Calu3 (cell line): ENCODE measurements around the gene ZSCAN20. TPM values are rescaled to one million over a fixed set of nuclear protein-coding genes. Genes with fewer than 3 reads are reported as not detected.
A peak's percentile ranks its signal among the peaks of the same experiment; 100 is the strongest.

Experiments used
- BruUV-seq: library from RNA; stranded (reverse); fragments of 400-500 nt; replicated peaks from 2 replicates; lab custom pipeline; 2021; lab: Mats Ljungman, UMichigan
- CTCF ChIA-PET: fragments of 300-600 bp; sonication (Branson Sonifier 250); formaldehyde crosslinking; loops from one replicate; lab custom pipeline; 2022; ENCODE audit warnings: antibody characterized with exemption; lab: Charles Lee
- DNase-seq: peaks from one replicate; pipeline ENCODE4 v3.0.0; 2022
- H3K27ac Mint-ChIP-seq: one replicate; pipeline ENCODE4 v1.8.0; 2022; ENCODE audit warnings: mixed read lengths; ENCODE audit not compliant: unreplicated experiment
- H3K27me3 Mint-ChIP-seq: one replicate; pipeline ENCODE4 v1.8.0; 2022; ENCODE audit warnings: mixed read lengths; ENCODE audit not compliant: unreplicated experiment
- H3K36me3 Mint-ChIP-seq: one replicate; pipeline ENCODE4 v1.8.0; 2022; ENCODE audit warnings: mild to moderate bottlenecking, moderate library complexity, mixed read lengths; ENCODE audit not compliant: insufficient read depth, unreplicated experiment
- H3K4me1 Mint-ChIP-seq: one replicate; pipeline ENCODE4 v1.8.0; 2022; ENCODE audit warnings: mild to moderate bottlenecking, low read depth, mixed read lengths; ENCODE audit not compliant: unreplicated experiment
- H3K4me3 Mint-ChIP-seq: one replicate; pipeline ENCODE4 v1.8.0; 2022; ENCODE audit warnings: mild to moderate bottlenecking, low read depth, moderate library complexity, mixed read lengths; ENCODE audit not compliant: unreplicated experiment
- H3K9me3 Mint-ChIP-seq: one replicate; pipeline ENCODE4 v1.8.0; 2022; ENCODE audit warnings: low read depth, mixed read lengths; ENCODE audit not compliant: unreplicated experiment
- CTCF ChIP-seq: fragments of 200-600 bp; IDR thresholded peaks from one replicate; pipeline ENCODE4 v1.8.0; 2022; ENCODE audit warnings: antibody characterized with exemption; ENCODE audit not compliant: unreplicated experiment
- intact Hi-C: fragments of 100-400 bp; cut with micrococcal nuclease; formaldehyde crosslinking; loops from one replicate; pipeline ENCODE4 v1.10.0; 2022; ENCODE audit not compliant: unreplicated experiment
- total RNA-seq: library from RNA; stranded (reverse); gene quantifications from 2 replicates; pipeline ENCODE4 v1.2.3, GENCODE V29; 2022

ZSCAN20 gene
- total RNA-seq, 1 experiment from 2014 or later: 8.2 TPM

DNA sequence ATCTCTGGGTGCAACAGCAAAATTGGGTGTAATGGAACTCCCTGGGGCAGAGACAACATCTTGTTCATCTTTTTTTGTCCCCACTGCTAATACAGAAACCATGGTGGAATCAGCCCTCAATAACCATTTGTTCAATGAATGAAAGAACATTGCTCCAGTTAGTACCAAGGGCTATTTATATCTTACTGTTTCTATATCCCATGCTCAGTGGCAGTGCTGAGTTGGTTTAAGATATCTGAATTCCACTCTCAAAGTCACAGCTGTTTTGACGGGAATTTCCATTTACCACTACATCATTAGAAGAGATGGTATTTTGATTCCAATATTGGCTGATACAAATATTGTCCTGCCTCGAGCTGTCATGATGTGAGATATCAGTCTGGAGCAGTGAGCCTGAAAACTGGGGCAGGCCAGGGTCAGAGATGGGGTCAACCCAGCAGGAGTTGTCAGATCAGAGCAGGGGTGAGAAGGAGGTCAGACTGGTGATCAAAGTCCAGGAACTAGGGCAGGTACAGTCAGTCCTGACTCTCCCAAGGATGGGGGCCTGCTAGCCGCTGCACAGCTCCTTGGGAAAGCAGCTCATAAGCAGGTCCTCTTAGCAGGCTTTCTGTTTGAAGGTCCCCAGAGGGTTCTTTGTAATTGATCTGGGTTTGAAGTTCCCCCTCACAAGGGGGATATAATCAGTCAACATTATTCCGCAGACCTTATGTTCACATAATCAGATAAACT lies 35.7 kb upstream of the ZSCAN20 start:
- no peak overlapping the region for H3K4me3 Mint-ChIP-seq
- H3K4me1 Mint-ChIP-seq: peaks cover 19% of the 10 kb centered on the region
- peaks cover 3% of the 10 kb centered on the region for H3K9me3 Mint-ChIP-seq
- intact Hi-C loops: no loop called here
- no peak overlapping the region for H3K27ac Mint-ChIP-seq
- no peak for DNase-seq
- CTCF ChIA-PET: no interaction called here
- no peaks in the 10 kb centered on the region for H3K36me3 Mint-ChIP-seq
- H3K27me3 Mint-ChIP-seq: peaks cover 16% of the 10 kb centered on the region
- no peak for TF ChIP-seq CTCF
- no TSS peak for BruUV-seq

DNA sequence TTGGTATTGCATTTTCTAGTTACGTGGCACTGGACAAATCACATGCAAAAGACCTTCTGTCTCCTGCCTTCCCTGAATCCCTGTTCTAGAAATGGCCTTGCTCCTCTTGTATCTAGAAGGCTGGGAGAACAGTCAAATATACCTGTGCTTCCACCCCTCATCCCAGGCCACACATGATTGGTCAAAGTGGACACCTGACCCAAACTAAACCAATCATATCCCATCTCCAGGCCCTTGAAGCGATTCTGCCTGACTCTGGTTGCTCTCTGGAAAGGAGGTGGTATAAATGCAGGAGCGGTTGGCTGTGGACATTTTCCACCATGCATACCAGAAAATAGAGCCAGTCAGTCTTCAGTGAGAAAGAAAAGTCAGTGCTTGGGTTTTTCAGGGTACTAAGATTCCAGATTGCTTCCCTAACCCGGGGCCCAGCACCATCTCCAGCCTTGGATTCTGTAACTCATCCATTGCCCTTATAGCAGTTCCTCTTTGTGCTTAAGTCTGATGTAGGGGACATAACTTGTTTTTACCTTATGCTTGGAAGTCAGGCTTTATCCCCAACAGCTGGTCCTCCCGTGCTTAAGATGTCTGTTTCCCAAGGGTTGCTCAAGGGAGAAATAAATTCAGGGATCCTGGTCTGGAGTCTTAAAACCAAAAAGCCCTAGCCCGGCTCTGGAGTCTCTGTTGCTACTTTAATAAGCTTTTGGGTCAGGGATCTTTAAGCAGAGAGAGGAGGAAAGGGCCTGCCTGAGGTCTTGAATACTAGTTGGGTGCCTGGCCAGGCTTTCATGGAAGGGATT lies 33.9 kb upstream of the ZSCAN20 start:
- Mint-ChIP-seq H3K36me3 (no peaks in the 10 kb centered on the region), H3K27ac (no peak overlapping the region), H3K4me3 (no peak overlapping the region), H3K27me3 (peaks cover 21% of the 10 kb centered on the region), H3K9me3 (peaks cover 3% of the 10 kb centered on the region), H3K4me1 (peaks cover 19% of the 10 kb centered on the region)
- DNase-seq: no peak
- intact Hi-C loops: no loop called here
- CTCF ChIA-PET: no interaction called here
- no peak for TF ChIP-seq CTCF
- no TSS peak for BruUV-seq

GRCh38 chr1:33439662-33440061 lies 32.8 kb upstream of the ZSCAN20 start:
- TF ChIP-seq CTCF: no peak
- peaks cover 3% of the 10 kb centered on the region for H3K9me3 Mint-ChIP-seq
- H3K27ac Mint-ChIP-seq: no peak overlapping the region
- no peak for DNase-seq
- peaks cover 11% of the 10 kb centered on the region for H3K4me1 Mint-ChIP-seq
- H3K36me3 Mint-ChIP-seq: no peaks in the 10 kb centered on the region
- H3K27me3 Mint-ChIP-seq: peaks cover 21% of the 10 kb centered on the region
- no TSS peak for BruUV-seq
- no peak overlapping the region for H3K4me3 Mint-ChIP-seq
- intact Hi-C loops: no loop called here
- CTCF ChIA-PET: no interaction called here

DNA sequence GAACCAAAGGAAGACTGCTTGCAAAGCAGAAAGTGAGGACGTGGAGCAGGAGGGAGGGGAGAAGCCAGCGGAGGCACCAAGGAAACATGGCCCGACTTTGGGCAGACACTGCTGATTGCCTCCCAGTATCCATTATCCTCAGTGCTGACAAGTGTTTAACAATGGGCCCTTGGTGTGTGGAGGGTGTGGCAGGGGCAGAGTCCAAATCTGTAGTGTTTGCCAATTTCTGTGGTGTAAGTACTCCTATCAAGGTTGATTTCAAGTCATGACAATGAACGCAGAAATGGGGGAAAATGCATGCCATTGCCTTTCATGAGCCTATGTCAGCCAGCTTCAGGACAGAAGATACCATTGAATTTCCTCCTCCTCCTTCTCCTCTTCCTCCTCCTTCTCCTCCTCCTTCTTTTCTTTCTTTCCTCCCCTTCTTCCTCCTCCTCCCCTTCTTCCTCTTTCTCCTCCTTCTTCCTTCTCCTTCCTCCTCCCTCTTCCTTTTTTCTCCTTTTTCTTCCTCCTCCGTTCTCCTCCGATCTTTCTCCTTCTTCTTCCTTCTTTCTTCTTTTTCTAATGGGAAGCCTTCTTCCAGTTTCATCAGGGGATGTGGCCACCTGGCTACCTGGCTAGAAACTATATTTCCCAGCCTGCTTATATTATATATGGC lies 31.2 kb upstream of the ZSCAN20 start:
- Mint-ChIP-seq H3K36me3 (no peaks in the 10 kb centered on the region), H3K27ac (no peak overlapping the region), H3K4me1 (peaks cover 11% of the 10 kb centered on the region), H3K27me3 (peaks cover 21% of the 10 kb centered on the region), H3K9me3 (peaks cover 3% of the 10 kb centered on the region), H3K4me3 (no peak overlapping the region)
- DNase-seq: peak; percentile 12
- intact Hi-C loops: no loop called here
- BruUV-seq: no TSS peak
- CTCF ChIA-PET: no interaction called here
- TF ChIP-seq CTCF: no peak
